HG02870 (cell line): Measurements from ENCODE around the gene RFC4.
A peak's percentile ranks its signal among the peaks of the same experiment; 100 is the strongest.

ENCODE experiments used
- ATAC-seq: cut with Tn5 transposase; IDR thresholded peaks from one replicate; pipeline ENCODE4 v1.9.1; 2021; ENCODE audit warnings: mild to moderate bottlenecking, moderate library complexity; ENCODE audit not compliant: unreplicated experiment

Gene RFC4

GRCh38 chr3:186787642-186788481, 18.4 kb downstream of the RFC4 start:
- ATAC-seq = no peak

GRCh38 chr3:186786922-186787321, 19.4 kb downstream of the RFC4 start:
- no peak for ATAC-seq

GRCh38 chr3:186785495-186786018, 20.7 kb downstream of the RFC4 start:
- ATAC-seq = no peak

GRCh38 chr3:186784820-186785494, 21.3 kb downstream of the RFC4 start:
- no peak for ATAC-seq

GRCh38 chr3:186783731-186784515, 22.4 kb downstream of the RFC4 start:
- ATAC-seq = peak; percentile 47

- ATAC-seq = peak; percentile 48
These were observed 23.1 kb downstream of the RFC4 start, which contains the start of gene EIF4A2 for GRCh38 chr3:186783058-186783730. Gene EIF4A2 (plus strand): TSS chr3:186783577. CDS start chr3:186783611, 34 bp downstream.

- peak; percentile 17 for ATAC-seq
These were observed 23.7 kb downstream of the RFC4 start for GRCh38 chr3:186782542-186783057.

- ATAC-seq = no peak
These were observed 27.1 kb downstream of the RFC4 start for GRCh38 chr3:186779204-186779603.

- ATAC-seq = no peak
These were observed 30.3 kb downstream of the RFC4 start for GRCh38 chr3:186775999-186776398.

GRCh38 chr3:186772701-186773417, 33.4 kb downstream of the RFC4 start:
- ATAC-seq = peak; percentile 79

GRCh38 chr3:186772281-186772694, 34.0 kb downstream of the RFC4 start:
- ATAC-seq = peak; percentile 27

GRCh38 chr3:186760897-186761447, 45.3 kb downstream of the RFC4 start:
- ATAC-seq = no peak

- ATAC-seq = no peak
These were observed 46.0 kb downstream of the RFC4 start for GRCh38 chr3:186760141-186760833.

GRCh38 chr3:186759231-186759930, 46.9 kb downstream of the RFC4 start:
- ATAC-seq = no peak

- no peak for ATAC-seq
These were observed 48.5 kb downstream of the RFC4 start for GRCh38 chr3:186757686-186758220.

- no peak for ATAC-seq
These were observed 49.1 kb downstream of the RFC4 start for GRCh38 chr3:186757214-186757613.

- no peak for ATAC-seq
These were observed 51.4 kb downstream of the RFC4 start for GRCh38 chr3:186754871-186755270.

GRCh38 chr3:186754006-186754405, 52.3 kb downstream of the RFC4 start:
- ATAC-seq = no peak
